ENCODE measurements around the gene PDS5B.

DNA sequence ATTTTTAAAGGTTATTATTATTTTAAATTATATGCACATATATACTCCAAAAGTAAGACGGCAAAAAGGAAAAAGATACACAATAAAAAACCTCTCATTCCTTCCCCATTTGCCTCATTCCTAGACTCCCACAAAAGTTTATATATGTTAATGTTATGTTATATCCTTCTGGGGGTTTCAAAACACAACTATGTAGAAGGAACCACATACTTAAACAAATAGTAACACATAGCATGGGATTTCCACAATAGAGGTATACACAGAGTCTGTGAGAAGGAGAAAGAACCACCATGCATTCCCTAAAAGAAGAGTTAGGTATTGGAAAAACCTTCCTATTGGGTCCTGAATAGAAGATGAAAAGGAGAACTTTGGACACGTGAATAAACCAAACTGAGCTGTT lies 9.1 kb downstream of the PDS5B start:
- no peak for TF ChIP-seq CTCF (IDR thresholded peaks at IDR 0.05)
- no peak for TF ChIP-seq POLR2A (IDR thresholded peaks at IDR 0.05)

All from Peyer's patch (tissue), 4 donors.